ENCODE data around the gene LYPD6B.

LYPD6B gene

DNA sequence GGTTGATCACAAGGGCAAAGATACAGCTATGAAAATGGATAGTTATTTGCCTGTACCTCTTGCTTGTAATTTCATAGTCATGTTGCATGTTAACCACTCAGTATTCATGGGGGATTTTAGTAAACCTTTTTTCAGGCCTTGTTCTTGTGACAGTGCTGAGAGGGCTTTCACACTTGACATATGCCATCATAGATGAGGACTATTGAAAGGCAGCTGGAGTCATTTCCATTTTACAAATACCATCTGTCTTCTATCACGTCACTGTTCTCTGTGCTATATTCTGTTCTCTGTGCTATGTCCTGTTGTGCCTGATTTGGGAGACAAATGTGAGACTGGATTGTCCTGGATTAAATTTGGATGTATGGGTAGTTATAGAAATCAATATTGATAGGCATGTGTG lies 131.7 kb downstream of the LYPD6B start:
- Histone ChIP-seq H3K27me3 (no peaks in the 10 kb centered on the region), H3K4me1 (no peaks in the 10 kb centered on the region), H3K4me3 (ENCODE audit: low read depth, low read length) (no peak overlapping the region), H3K9me3 (no peaks in the 10 kb centered on the region), H3K36me3 (no peaks in the 10 kb centered on the region)
- TF ChIP-seq, protein P1, sequence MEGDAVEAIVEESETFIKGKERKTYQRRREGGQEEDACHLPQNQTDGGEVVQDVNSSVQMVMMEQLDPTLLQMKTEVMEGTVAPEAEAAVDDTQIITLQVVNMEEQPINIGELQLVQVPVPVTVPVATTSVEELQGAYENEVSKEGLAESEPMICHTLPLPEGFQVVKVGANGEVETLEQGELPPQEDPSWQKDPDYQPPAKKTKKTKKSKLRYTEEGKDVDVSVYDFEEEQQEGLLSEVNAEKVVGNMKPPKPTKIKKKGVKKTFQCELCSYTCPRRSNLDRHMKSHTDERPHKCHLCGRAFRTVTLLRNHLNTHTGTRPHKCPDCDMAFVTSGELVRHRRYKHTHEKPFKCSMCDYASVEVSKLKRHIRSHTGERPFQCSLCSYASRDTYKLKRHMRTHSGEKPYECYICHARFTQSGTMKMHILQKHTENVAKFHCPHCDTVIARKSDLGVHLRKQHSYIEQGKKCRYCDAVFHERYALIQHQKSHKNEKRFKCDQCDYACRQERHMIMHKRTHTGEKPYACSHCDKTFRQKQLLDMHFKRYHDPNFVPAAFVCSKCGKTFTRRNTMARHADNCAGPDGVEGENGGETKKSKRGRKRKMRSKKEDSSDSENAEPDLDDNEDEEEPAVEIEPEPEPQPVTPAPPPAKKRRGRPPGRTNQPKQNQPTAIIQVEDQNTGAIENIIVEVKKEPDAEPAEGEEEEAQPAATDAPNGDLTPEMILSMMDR (IDR thresholded peaks at IDR 0.05; ENCODE audit: low read depth, low read length), result no peak
- DNase-seq, result no peak

DNA sequence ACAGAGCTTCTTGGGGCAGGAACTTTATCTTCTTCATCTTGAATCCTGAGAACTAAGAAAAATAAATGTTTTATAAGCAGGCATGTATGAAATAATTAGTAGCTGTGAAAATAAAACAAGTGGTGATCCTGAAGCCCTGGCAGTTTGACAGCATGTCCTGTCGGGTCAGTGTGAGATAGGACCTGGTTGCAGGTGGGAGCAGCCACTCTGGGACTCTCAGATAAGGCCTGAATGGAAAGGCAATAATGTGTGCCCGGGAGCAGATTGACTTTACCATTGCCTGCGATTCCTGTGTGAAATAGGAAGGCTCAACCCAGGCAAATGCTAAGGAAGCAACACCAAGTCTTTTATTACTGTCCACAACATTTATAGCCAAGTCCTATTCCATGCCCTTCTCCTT lies 132.4 kb downstream of the LYPD6B start:
- no peak overlapping the region for H3K4me3 ChIP-seq (ENCODE audit: low read depth, low read length)
- H3K27me3 ChIP-seq, result no peaks in the 10 kb centered on the region
- no peak for DNase-seq
- TF ChIP-seq, protein P1 (IDR thresholded peaks at IDR 0.05; ENCODE audit: low read depth, low read length), result no peak
- H3K9me3 ChIP-seq, result no peaks in the 10 kb centered on the region
- no peaks in the 10 kb centered on the region for H3K36me3 ChIP-seq
- H3K4me1 ChIP-seq, result no peaks in the 10 kb centered on the region

DNA sequence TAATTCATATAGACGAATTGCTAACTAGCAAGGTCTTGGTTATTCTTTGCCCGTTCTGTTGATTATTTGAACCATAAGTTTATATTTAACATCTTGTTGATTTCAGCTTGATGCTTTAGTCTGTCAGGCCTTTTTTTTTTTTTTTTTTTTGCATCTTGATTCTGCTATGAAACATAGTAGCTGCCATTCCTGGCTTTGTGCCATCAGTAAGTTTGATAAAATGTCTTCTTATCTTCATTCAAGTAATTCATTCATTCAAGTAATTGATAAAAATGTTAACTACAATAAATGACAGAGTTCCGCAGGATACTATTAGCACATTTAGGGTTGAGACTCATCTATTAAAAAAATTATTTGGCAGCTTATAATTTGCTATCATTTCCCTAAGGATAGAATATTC lies 134.7 kb downstream of the LYPD6B start:
- H3K9me3 ChIP-seq, result no peaks in the 10 kb centered on the region
- no peak overlapping the region for H3K4me3 ChIP-seq (ENCODE audit: low read depth, low read length)
- H3K36me3 ChIP-seq, result no peaks in the 10 kb centered on the region
- TF ChIP-seq, protein P1 (IDR thresholded peaks at IDR 0.05; ENCODE audit: low read depth, low read length), result no peak
- no peak for DNase-seq
- H3K4me1 ChIP-seq, result no peaks in the 10 kb centered on the region
- no peaks in the 10 kb centered on the region for H3K27me3 ChIP-seq

DNA sequence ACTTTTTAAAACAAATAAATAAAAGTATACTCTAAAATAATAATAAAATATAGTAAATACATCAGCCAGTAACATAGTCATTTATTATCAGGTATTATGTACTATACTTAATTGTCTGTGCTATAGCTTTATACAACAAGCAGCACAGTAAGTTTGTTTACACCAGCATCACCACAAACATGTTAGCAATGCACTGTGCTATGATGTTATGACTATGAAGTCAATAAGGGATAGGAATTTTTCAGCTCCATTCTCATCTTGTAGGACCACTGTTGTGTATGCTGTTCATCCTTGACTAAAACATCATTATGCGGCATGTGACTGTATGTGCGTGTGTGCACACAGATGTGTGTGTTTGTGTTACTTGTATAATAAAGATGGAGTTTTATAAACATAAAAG lies 137.5 kb downstream of the LYPD6B start:
- Histone ChIP-seq H3K4me3 (ENCODE audit: low read depth, low read length) (no peak overlapping the region), H3K27me3 (no peaks in the 10 kb centered on the region), H3K4me1 (no peaks in the 10 kb centered on the region), H3K36me3 (no peaks in the 10 kb centered on the region), H3K9me3 (no peaks in the 10 kb centered on the region)
- TF ChIP-seq, protein P1 (IDR thresholded peaks at IDR 0.05; ENCODE audit: low read depth, low read length), result no peak
- no peak for DNase-seq

DNA sequence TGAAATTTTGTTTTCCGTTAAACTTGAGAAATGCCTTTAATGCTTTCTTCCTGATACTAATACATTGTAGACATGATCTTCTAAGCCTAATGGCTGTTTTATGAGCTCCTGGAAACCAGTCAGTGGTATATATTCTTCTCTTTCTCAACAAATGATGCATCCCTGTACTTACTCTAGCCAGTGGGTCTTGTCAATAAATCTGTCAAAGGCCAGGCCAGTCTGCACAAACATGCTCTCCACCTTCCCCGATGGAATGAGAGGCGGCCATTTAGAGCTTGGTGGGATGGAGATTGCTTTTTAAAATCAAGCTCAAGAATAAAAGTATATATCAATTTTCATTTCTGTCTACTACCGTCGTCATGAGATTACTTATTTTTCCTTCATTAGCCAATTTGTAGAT lies 140.1 kb downstream of the LYPD6B start:
- H3K9me3 ChIP-seq, result no peaks in the 10 kb centered on the region
- no peaks in the 10 kb centered on the region for H3K27me3 ChIP-seq
- H3K36me3 ChIP-seq, result no peaks in the 10 kb centered on the region
- DNase-seq, result no peak
- no peaks in the 10 kb centered on the region for H3K4me1 ChIP-seq
- TF ChIP-seq, protein P1 (IDR thresholded peaks at IDR 0.05; ENCODE audit: low read depth, low read length), result no peak
- no peak overlapping the region for H3K4me3 ChIP-seq (ENCODE audit: low read depth, low read length)

DNA sequence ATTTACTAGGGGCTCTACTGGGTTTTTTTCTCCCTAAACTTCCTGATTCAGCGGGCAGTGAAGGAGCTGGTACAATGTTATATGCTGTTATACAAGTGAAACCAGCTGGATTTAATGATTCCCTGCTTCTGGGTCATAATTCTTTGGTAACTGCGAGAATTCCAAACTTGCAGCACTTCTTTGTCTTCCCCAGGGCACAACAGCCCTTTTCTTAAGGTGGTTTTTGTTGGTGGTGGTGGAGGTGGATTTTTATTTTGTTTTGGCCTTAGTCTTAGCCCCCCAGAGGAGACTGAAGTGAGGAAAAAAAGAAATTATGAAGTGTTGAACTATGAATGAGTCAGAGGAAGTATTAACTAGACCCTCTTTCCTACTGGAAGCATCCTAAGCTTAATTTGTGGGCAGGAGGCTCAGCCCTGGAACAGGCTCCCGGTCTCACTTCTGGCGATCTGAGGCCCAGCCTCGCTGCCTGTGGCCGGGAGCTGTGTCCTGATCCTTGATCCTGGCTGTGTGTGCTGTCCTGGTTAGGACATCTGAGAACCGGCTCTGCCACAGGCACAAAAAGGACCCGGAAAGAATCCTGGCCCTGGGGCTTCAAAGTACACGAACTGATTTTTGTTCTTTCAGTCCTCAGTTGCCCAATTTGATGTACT lies 141.9 kb downstream of the LYPD6B start:
- Histone ChIP-seq H3K4me3 (ENCODE audit: low read depth, low read length) (no peak overlapping the region), H3K9me3 (no peaks in the 10 kb centered on the region), H3K36me3 (no peaks in the 10 kb centered on the region), H3K27me3 (no peaks in the 10 kb centered on the region), H3K4me1 (no peaks in the 10 kb centered on the region)
- DNase-seq, result no peak
- TF ChIP-seq, protein P1 (IDR thresholded peaks at IDR 0.05; ENCODE audit: low read depth, low read length), result no peak

Measured in BE2C (cell line).